Midbrain (tissue), 1 donor: ENCODE measurements around the gene ZIC2.

Experiments used
- DNase-seq: peaks from one replicate; lab custom pipeline; 2025; lab: John Stamatoyannopoulos, UW

ZIC2 gene

DNA sequence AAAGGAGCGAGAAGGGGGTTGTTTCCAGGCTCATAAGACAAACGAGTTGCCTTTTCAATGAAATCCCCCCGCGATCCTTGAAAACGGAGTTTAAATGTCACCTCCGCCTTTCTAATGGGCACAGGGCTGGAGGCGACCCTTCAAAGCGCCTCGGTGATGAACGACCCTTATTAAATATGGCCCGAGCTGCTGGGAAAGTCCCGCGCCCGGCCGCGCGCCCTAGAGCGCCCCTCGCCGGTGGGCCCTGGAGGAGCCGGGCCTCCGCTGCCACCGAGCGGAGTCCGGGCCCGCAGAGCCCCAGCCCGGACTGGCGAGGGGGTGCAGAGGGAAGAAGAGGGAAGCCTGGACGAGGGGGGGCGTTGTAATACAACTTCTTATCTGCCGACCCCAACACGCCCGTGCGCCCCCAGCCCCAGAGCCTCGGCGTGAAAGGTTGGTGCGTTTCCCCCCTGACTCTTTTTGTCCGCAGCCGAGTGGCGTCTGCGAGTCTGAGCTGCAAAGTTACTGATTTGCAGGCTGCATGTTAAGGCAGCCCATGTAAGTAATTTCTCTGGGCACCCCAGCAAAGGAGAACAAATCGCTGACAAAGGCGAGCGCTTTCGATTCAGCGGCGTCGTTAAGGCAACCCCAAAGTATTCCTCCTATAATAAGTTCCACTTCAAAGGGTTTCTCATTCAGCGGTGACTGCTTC is 21.9 kb upstream of the ZIC2 start:
- DNase-seq: no peak

DNA sequence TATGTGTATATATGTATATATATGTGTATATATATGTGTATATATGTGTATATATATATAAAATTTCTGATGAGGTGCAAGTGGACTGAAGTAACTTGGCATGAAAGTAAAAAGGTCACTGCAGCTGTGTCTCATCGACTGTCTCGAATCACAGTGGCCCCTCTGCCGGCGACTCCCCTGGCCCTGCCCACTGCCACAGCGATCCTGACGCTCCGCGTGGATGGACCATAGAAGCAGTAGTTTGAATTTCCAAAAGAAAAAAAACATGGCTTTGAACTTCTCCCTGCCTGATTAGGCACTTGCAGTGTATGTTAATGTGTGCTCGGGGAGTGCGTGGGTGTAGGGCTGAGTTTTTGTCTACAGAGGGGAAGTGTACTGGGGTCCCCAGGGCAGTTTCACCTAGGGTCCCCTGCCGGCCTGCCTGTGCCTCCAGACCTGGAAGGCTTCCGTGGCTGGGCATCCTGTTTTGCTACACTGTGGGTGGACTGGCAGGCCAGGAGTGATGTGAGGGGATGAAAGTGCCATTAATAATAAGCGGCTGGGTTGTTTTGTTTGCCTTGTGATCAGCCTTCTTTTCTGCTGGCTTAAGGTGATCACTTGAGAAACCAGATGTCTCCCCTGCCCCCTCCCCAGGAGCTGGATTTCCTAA is 20.8 kb upstream of the ZIC2 start:
- DNase-seq: no peak

DNA sequence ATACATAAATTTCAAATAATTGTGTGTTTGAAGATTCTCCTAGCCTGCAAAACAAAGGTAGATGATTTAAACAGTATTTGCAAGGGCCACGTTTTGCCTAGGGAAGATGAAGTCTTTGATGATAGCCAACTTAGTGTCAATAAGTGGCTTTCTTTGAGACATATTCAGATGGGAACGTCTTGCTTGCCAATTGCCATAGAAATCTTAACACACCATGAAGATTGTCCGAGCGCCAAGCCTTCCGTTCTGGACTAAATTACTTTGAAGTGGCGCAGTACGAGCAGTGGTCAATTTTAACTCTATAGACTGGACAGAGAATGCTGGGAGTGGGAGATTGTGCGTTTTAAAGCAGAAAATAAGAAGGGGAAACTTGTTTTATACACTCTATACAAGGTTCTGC is 19.9 kb upstream of the ZIC2 start:
- no peak for DNase-seq

DNA sequence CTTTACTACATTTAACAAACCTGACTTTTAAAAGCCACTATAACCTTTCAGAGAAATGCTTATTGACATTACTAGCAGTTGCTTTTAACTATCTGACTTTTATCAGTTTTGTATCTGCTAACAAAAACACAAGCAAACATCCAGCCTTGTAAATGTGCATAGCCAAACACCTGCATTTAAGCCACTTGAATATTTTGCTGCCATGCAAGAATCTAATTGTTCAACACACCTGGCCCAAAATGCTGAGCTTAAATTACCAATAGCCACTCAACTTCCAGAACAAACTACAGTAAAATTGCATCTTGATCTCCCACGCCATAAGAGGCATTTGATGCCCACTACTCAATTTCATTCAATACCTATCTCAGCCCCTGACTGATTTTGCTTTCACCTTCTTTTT is 19.3 kb upstream of the ZIC2 start:
- DNase-seq: no peak

DNA sequence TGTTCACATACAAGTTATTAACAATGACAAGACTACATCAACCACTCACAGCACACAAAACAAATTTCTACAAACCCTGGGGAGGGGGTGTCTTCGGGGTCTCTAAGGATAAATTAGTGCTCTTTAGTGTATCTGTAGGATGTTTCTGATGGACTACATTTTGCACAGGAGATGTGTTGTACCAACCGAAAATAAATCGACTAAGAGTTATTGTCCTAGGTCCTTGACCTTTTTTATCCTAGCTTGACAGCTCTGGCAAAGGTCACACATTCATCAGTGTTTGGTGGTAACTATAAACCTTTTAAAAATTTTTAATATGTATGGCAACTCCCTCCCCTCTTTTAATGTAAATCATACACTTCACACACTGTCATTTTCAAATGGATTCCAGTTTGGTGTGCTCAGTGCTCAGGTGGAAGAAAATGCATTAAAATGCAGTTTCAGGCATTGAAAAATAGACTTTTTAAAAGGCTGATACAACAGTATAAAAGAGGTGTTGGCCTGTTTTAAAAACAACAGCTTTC is 17.7 kb upstream of the ZIC2 start:
- DNase-seq: no peak

DNA sequence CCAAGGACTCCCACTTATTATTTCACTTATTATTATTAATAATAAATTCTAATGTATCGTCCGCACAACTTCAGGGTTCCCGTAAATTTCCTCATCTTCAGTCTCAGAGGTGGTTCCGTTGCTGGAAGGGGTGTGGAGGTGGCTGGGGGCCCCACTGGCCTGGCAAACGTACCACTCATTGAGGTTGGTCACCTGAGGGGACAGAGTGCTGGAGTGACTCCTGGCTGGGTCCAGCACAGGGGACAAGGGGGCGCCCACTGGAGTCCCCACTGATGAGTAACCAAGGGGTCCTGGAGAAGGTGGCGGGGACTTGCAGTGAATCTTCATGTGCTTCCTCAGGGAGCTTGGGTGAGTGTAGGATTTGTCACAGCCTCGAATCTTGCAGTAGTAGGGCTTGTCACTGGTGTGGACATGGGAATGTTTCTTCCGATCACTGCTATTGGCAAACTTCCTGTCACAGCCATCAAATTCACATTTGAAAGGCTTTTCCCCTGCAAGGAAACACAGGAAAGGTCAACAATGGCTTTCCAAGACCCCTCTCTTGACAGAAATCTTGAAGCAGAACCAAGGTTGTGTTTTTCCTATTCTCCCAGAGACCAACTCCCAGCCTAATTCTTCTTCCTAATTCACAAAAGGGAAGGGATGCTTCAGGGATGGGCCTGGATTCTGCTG is 16.1 kb upstream of the ZIC2 start:
- DNase-seq: no peak

DNA sequence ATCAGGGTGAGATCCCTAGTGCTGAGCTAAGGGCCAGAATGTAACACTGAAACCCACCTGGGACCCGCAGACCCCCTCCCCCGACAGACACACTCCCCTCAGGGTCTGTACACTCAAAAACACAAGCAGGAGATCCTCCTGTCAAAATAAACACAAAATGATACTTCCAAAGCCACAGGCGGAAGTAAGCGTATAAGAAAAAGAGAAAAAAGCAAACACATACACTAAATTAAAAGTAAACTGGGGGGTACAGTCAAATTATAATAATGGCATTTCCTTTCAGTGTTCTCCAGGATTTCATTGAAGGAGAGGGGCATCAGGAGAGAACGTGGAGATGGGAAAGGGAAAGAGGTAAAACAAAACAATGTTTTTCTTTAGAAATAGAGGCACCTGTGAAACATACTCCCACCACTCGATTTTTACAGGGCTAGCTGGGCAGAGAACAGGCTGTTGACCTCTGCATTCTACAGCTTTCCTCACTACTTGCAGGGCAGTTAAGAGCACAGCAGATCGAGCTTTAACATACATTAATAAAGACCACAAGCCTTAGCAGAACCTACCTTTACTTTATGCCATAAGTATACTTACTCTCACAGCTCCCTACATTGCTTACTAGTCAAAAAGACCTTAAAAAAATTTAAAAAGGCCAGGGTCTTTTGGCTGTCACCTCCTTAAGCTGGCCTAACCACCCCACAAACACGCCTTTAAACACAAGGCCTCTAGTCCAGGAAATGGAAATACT is 15.3 kb upstream of the ZIC2 start:
- no peak for DNase-seq

DNA sequence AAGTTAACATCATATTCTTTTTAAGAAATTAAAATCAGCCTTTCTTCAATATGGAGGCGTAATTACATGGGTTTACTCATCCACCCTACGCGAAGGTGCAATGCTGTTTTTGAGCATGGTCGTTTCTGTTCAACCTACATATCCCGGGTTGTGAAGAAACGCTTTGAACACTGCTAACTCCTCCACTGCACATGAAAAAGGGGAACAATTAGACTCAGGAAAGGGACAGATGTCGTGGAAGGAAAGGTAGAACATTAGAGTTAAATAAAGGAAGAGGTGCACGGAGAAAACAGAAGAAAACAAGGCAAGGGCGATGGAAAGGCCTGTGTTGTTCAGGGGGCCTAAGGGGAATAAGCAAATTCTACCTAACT is 14.1 kb upstream of the ZIC2 start:
- no peak for DNase-seq

DNA sequence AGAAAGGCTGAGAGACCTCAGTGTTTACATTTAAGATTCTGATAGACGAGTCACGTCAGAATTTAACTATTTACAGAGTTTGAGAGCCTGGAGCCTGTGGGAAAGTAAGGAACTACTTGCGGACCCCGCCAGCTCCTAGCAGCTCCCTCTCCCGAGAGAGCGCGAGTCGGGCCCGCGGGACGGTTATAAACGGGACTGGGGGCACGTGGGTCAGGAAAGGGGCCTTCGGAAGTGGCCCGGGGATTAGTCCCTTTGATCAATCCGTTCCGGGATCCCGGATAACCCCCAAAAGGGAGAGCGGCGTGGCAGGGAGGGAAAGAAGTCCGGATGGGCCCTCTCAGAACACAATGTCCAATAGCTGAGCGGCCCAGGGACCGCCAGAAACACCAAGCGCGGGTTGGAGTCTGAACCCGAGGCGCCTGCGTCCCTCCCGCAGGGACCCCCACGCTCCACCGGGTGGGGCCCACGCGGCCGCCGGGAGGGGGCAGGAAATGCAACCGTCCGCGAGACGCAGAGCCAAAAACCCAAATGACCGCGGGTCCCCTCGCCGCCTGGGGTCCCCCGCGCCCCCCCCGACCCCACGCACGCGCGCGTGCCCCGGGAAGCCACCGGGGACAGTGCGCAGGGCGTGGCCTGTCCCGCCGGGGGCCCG is 13.6 kb upstream of the ZIC2 start:
- DNase-seq: no peak

DNA sequence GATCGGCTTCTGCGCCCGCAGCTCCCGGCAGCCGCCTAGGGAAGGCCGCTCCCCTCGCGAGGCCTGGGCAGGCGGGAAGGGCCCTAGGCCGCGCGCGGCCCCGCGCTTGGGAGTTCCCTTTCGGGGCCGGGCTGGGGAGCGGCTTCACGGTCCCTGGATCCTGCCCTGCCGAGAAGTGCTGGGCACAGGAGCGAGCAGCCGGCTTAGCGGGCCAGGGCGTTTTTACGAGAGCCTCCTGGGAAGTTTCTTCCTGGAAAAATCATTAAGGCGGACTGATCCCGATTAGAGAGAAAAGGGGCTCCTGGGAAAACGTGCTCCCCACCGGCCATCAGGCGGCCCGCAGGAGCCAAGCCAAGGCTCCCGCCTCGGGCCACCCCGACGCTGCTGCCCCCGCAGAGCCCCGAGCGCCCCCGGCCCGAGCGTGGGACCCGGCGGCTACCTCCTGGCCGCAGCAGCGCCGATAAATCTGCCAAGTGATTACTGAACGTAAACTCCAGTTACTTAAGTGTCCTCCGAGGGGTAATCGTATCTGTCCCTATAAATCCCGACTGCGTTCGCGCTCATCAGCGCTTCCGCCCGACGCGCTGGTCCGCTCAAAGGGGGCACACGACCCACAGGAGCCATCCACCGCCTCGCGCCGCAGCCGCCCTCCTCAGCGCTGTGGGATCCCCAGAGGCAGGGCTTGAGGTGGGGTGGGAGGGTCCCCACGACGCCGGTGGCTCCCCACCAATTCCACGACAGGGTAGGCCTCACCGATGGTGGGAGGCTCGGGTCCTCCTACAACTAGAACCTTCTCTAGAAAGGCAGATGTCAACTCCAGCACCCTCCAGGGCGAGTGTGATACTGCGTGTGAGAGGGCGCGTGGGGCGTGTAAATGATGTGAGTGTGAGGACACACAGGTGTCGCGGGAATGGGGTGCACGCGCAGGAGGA is 12.8 kb upstream of the ZIC2 start:
- DNase-seq: no peak

DNA sequence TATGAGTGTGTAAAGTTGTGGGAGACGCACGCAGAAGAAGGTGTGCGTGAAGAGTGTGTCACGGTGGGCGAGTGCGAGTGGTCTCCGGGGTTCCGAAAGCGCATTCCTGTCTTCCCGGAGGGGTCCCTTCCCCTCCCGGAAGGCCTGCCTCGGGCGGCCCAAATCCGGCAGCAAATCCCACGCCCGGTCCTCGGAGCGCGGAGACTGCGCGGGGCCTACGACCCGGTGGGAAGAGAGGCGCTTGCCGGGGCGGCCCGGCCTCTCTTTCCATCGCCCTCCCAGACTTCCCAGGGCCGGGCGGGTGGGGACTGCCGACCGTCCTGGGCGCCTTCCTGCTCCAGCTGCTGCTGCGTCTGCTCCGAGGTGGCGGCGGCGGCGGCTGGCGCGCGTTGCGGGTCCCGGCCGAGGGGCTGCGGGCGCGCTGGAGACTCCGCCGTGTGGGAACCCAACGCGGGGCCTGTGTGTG is 12.1 kb upstream of the ZIC2 start:
- DNase-seq: no peak

DNA sequence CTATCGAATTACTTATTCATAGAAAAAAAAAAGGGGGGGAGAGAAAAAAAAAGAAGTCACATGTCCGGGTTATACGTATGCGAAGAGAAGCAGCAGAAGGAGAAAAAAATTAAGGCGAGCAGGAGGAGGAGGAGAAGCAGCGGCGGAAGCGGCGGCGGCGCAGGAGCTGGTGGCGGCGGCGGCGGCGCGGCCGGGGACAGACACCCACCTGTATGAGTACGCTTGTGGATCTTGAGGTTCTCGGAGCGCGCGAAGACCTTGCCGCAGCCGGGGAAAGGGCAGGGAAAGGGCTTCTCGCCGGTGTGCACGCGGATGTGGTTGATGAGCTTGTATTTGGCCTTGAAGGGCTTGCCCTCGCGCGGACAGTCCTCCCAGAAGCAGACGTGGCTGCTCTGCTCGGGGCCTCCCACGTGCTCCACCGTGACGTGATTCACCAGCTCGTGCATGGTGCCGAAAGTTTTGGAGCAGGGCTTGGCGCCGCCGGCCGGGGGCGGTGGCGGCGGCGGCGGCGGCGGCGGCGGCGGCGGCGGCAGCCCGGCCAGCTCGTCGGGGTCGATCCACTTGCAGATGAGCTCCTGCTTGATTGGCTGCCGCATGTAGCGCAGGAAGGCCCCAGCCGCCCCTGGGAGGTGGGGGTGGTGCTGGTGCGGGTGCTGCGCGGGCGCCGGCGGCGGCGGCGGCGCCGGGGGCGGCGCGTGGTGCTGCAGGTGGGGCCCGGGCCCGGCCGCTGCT is 11.5 kb upstream of the ZIC2 start:
- no peak for DNase-seq

DNA sequence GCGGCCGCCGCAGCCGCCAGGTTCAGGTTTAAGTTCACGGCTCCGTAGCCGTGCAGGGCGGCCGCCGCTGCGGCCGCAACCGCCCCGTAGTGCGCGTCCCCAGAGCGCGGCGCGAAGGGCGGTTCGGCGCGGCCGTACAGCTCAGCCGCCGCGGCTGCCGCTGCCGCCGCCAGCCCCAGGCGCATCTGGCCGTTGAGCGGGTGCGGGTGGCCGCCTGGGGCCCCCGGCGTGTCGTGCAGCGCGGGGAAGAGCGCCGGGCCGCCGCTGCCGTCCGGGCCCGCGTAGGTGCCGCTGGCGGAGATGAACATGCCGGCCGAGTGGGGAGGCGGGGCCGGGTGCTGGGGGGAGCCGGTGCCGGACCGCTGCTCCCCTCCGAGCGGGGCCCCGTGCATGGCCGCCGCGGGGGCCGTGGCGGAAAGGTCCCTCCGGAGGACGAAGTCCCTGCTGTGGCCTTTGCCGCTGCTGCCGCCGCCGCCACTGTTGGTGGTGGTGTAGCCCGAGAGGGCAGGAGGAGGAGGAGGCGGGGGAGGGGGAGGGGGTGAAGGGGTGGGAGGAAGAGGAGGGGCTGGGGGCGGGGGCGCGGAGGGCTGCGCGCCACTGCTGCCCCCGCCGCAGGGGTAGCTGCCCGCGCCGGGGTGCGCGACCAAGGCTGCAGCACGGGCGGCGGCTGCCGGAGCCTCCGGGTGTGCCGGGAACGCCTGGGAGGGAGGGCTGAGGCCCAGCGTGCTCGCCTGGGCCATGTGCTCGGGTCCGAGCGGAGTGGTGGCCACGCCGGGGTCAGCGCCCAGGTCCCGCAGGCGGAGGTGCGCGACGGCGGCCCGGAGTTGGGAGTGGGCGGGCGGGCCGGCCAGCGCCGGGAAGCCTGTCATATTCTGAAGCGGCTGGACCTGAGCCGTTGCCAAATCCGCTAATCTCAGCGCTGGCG is 10.7 kb upstream of the ZIC2 start:
- DNase-seq: no peak

DNA sequence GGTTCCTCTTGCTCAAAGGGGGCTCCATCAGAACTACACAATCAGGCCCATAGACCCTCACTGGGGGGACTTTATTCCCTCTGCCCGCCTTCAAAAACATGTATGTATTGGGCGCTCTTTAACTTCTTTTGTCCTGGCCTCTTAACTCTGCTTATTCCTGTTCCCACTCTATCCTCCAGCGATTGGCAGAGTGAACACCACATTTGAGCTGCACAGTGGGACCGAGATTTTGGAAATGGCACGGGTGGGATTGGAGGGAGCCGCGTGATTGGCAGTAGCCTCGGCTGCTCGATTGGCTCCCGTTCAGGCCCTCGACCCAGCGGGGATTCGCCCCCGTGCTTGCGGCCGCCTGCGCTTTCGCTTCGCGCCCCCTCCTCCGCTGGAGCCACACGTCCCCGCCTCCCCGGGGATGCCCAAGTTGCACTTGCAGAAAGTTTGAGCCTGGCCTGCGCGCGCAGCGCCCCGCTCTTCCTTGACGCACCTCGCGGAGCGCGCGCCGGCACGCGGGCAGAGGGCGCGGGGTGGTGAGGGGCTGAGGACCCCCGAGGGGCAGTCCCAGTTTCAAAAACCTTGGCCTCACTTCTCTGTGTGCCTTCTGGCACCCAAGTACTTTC is 9.9 kb upstream of the ZIC2 start, which contains the start of gene ZIC5:
Gene ZIC5, minus strand, starts transcription at position 192 of the 614 bp plus-strand sequence. Its CDS starts 164 bp downstream, at position 28.
- no peak for DNase-seq

DNA sequence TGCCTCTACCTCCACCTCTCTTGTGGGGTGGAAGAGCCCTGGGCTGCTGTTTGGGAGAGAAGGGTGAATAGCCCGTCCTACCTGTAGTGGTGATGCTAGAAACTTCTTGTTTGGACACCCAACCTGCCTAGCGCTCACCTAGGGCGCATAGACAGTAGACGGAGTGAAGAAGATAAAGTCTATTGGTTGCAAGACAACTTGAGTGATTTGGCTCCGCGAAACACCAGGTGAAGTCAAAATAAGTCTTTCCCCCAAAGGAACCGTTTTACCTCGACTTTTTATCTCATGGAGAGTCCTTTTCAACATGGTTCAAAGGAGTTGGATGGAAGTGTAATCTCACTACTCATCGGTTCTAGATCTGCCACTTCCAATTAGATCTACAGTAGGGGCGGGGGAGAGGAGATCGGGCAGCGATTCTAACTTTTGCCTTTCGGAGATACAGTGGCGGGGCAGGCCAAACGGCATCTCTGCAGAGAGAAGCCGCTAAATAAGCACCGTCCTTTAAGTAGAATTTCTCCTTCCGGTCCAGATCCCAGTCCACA is 9.3 kb upstream of the ZIC2 start:
- DNase-seq: no peak

DNA sequence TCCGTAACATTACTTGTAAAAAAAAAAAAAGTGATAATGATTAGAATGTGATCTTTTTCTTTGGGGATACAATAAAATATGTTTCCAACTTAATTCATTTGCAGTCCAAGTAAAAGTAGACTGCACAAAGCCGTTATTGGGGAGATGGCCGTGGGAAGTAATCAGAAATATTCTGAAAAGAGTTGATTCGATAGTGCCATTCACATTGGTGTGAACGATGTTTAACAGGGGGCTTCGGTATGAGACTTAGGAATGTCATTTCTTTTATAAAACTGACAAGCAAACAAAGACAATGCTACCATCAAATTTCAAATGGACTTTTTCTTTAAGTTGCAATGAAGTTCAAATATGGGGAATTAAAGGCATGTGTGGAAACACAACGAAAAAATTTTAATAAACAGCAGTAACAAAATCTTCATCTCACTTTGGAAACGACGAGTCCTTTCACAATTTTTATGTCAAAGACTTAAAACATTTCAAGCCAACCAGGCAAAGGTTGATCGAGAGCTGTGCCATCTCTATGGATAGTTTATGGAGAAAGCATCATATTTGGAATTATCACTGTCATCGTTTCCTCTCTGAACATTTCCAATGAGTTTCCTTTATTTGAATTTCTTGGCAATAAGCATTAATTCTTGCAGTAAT is 8.3 kb upstream of the ZIC2 start:
- DNase-seq: no peak

DNA sequence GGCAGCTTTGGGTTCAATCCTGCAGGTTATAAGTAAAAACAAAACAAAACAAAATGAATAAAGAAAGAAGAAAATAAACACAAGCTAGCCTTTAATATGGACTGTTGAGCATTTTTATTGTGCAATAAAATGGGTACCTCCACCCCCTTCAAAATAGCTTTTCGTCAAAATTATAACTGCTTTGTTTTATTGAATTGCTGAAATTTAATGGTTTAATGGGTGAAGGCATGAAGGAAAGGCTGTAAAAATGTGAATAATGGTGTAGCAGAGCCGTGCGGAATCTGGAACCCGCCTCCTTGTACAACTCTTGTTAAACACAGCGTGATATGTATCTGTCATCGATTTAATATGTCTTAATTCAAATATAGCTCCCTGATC is 7.8 kb upstream of the ZIC2 start:
- no peak for DNase-seq
